Panc1 (cell line): Measurements from ENCODE around the gene DIPK1B.

Source experiments
- POLR2AphosphoS5 ChIP-seq: IDR thresholded peaks from 2 replicates; pipeline ENCODE4 v1.6.1; 2012; ENCODE audit warnings: mild to moderate bottlenecking, low read depth, low read length, moderate library complexity
- SIN3A ChIP-seq: IDR thresholded peaks from 2 replicates; pipeline ENCODE4 v1.6.1; 2012; ENCODE audit warnings: low read depth, mild to moderate bottlenecking, low read length, moderate library complexity, borderline replicate concordance; ENCODE audit not compliant: insufficient read depth
- TCF7L2 ChIP-seq: IDR thresholded peaks from 2 replicates; pipeline ENCODE4 v1.6.1; 2011; ENCODE audit warnings: mild to moderate bottlenecking, low read depth, low read length, inconsistent platforms
- TF ChIP-seq, protein P1 (sequence below): fragments of 450-650 bp; IDR thresholded peaks from 2 replicates; pipeline ENCODE4 v1.5.1; 2017; ENCODE audit warnings: mild to moderate bottlenecking
- TF ChIP-seq, protein P2 (sequence below), 2 experiments: IDR thresholded peaks; 2 replicates each; pipeline ENCODE4 v1.6.1; 2011 to 2012; ENCODE audit warnings: low read depth in 2 of 2, control low read depth in 1 of 2, low read length in 1 of 2, mild to moderate bottlenecking in 1 of 2, moderate library complexity in 1 of 2; ENCODE audit not compliant: insufficient read depth in 1 of 2

DNA sequence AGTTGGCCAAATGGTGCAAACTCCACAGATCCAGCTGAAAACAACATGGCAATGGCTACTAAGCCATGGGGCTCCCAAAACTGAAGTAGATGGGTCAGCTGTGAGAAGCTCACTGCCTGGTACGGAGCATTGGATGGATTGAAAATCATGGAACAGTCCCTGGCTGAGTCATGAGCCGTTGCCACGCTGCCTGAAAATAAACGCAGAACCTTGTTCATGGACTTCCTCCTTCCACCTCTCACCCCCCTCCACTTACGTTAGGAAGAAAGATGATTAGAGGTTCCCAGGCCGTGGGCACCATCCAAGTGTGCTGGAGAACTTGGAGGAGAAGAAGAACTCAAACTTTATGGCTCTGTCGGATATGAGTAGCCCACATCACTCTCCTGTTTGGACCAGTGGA, 6.8 kb upstream of the DIPK1B start:
- TF ChIP-seq, protein P1, sequence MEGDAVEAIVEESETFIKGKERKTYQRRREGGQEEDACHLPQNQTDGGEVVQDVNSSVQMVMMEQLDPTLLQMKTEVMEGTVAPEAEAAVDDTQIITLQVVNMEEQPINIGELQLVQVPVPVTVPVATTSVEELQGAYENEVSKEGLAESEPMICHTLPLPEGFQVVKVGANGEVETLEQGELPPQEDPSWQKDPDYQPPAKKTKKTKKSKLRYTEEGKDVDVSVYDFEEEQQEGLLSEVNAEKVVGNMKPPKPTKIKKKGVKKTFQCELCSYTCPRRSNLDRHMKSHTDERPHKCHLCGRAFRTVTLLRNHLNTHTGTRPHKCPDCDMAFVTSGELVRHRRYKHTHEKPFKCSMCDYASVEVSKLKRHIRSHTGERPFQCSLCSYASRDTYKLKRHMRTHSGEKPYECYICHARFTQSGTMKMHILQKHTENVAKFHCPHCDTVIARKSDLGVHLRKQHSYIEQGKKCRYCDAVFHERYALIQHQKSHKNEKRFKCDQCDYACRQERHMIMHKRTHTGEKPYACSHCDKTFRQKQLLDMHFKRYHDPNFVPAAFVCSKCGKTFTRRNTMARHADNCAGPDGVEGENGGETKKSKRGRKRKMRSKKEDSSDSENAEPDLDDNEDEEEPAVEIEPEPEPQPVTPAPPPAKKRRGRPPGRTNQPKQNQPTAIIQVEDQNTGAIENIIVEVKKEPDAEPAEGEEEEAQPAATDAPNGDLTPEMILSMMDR = no peak
- TF ChIP-seq, protein P2, sequence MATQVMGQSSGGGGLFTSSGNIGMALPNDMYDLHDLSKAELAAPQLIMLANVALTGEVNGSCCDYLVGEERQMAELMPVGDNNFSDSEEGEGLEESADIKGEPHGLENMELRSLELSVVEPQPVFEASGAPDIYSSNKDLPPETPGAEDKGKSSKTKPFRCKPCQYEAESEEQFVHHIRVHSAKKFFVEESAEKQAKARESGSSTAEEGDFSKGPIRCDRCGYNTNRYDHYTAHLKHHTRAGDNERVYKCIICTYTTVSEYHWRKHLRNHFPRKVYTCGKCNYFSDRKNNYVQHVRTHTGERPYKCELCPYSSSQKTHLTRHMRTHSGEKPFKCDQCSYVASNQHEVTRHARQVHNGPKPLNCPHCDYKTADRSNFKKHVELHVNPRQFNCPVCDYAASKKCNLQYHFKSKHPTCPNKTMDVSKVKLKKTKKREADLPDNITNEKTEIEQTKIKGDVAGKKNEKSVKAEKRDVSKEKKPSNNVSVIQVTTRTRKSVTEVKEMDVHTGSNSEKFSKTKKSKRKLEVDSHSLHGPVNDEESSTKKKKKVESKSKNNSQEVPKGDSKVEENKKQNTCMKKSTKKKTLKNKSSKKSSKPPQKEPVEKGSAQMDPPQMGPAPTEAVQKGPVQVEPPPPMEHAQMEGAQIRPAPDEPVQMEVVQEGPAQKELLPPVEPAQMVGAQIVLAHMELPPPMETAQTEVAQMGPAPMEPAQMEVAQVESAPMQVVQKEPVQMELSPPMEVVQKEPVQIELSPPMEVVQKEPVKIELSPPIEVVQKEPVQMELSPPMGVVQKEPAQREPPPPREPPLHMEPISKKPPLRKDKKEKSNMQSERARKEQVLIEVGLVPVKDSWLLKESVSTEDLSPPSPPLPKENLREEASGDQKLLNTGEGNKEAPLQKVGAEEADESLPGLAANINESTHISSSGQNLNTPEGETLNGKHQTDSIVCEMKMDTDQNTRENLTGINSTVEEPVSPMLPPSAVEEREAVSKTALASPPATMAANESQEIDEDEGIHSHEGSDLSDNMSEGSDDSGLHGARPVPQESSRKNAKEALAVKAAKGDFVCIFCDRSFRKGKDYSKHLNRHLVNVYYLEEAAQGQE (IDR thresholded peaks at IDR 0.05; ENCODE audit: insufficient read depth in 1 of 2, low read depth in 2 of 2, low read length in 1 of 2) = no peak
- no peak for TF ChIP-seq POLR2AphosphoS5
- no peak for TF ChIP-seq SIN3A
- no peak for TF ChIP-seq TCF7L2
